NCI-H146 (cell line): ENCODE measurements around the gene CDC73.

Source experiments
- DNase-seq: peaks from one replicate; lab custom pipeline; 2025; lab: John Stamatoyannopoulos, UW

Gene CDC73

DNA sequence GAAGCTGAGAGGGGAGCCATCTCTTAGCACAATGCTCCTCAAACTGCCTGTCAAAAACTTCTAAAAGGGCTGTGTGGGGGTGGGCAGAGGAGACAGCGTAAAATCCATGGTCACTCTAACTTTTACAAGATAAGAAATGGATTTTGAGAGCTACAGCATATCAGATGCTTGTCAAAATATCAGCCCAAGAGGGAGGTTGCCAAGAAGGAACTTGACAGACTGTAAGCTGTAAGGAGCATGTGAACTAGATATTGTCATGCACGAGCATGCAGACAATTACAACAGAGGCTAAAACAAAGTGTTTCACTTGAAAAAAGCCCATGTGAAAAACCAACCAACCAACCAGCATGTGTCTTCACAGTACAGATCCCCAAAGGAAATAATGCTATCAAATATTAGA is 171.9 kb downstream of the CDC73 start:
- no peak for DNase-seq

- no peak for DNase-seq
Measured at GRCh38 chr1:193299038-193299437, 177.2 kb downstream of the CDC73 start.

DNA sequence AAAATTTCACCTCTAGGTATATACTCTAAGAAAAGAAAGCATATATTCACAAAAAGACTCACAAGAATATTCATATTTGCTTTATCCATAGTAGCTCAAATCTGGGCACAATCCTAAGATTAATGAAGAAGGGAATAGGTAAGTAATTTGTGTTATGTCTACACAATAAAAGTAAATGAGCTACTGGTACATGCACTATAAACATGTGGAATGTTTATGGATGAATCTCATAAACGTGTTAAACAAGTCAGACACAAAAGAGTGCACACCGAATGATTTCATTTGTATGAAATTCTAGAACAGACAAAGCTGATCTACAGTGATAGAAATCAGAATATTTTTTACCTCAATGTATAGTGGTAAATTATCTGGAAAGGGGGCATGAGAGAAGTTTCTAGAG is 179.9 kb downstream of the CDC73 start:
- DNase-seq: no peak

GRCh38 chr1:193303849-193304248 is 182.0 kb downstream of the CDC73 start:
- DNase-seq: no peak
